GM23338 (cell line): ENCODE results near the gene TBK1. TPM values are rescaled to one million over a fixed set of nuclear protein-coding genes. Genes with fewer than 3 reads are reported as not detected.

Experiments used
- ATAC-seq: fragments of 200-7000 bp; cut with Tn5 transposase; 3 replicates; pipeline ENCODE4 v1.9.1; 2020
- DNase-seq: peaks from one replicate; pipeline ENCODE4 v3.0.0-alpha.2; 2015; ENCODE audit warnings: low spot score
- H2AFZ ChIP-seq: fragments of 200-600 bp; sonication (generic); 2 replicates; pipeline ENCODE4 v1.8.0; 2016; ENCODE audit warnings: antibody characterized with exemption, mild to moderate bottlenecking, moderate library complexity
- H3F3A ChIP-seq: fragments of 200-600 bp; sonication (generic); replicated peaks from 2 replicates; pipeline ENCODE4 v1.8.0; 2017; ENCODE audit warnings: antibody characterized with exemption, mixed run types, low read depth
- H3K27ac ChIP-seq: fragments of 200-600 bp; sonication (generic); 2 replicates; pipeline ENCODE4 v1.6.1; 2016; ENCODE audit warnings: low read depth
- H3K27me3 ChIP-seq: fragments of 200-600 bp; sonication (generic); 2 replicates; pipeline ENCODE4 v1.8.0; 2016; ENCODE audit warnings: mild to moderate bottlenecking, mixed run types, moderate library complexity; ENCODE audit not compliant: insufficient read depth
- H3K36me3 ChIP-seq: fragments of 200-600 bp; sonication (generic); 2 replicates; pipeline ENCODE4 v1.8.0; 2016; ENCODE audit warnings: mild to moderate bottlenecking; ENCODE audit not compliant: insufficient read depth
- H3K4me1 ChIP-seq: fragments of 200-600 bp; sonication (generic); 2 replicates; pipeline ENCODE4 v1.8.0; 2016; ENCODE audit warnings: mild to moderate bottlenecking, moderate library complexity; ENCODE audit not compliant: insufficient read depth
- H3K4me2 ChIP-seq: fragments of 200-600 bp; sonication (generic); 2 replicates; pipeline ENCODE4 v1.7.1; 2017; ENCODE audit warnings: mixed run types
- H3K4me3 ChIP-seq: fragments of 200-600 bp; sonication (generic); 2 replicates; pipeline ENCODE4 v1.6.1; 2016; ENCODE audit warnings: mixed run types
- H3K79me2 ChIP-seq: fragments of 200-600 bp; sonication (generic); replicated peaks from 2 replicates; pipeline ENCODE4 v1.8.0; 2017; ENCODE audit warnings: mild to moderate bottlenecking; ENCODE audit not compliant: insufficient read depth
- H3K9me2 ChIP-seq: fragments of 200-600 bp; sonication (generic); 2 replicates; pipeline ENCODE4 v1.8.0; 2017; ENCODE audit not compliant: insufficient read depth
- H4K20me1 ChIP-seq: fragments of 200-600 bp; sonication (generic); replicated peaks from 2 replicates; pipeline ENCODE4 v1.8.0; 2017; ENCODE audit warnings: mild to moderate bottlenecking; ENCODE audit not compliant: insufficient read depth
- H3K27ac Mint-ChIP-seq: 2 replicates; pipeline ENCODE4 v1.8.0; 2020; ENCODE audit warnings: inconsistent platforms, mild to moderate bottlenecking, moderate library complexity, mixed read lengths
- H3K27me3 Mint-ChIP-seq: 3 replicates; pipeline ENCODE4 v1.8.0; 2022; ENCODE audit warnings: low read depth, mild to moderate bottlenecking, moderate library complexity, mixed read lengths, inconsistent platforms; ENCODE audit not compliant: insufficient read depth, poor library complexity
- H3K36me3 Mint-ChIP-seq: 3 replicates; pipeline ENCODE4 v1.8.0; 2021; ENCODE audit warnings: low read depth, mild to moderate bottlenecking, inconsistent platforms, moderate library complexity, mixed read lengths
- H3K4me1 Mint-ChIP-seq: 3 replicates; pipeline ENCODE4 v1.8.0; 2020; ENCODE audit warnings: mild to moderate bottlenecking, inconsistent platforms, mixed read lengths
- H3K4me3 Mint-ChIP-seq: 3 replicates; pipeline ENCODE4 v1.8.0; 2021; ENCODE audit warnings: moderate library complexity, mild to moderate bottlenecking, inconsistent platforms, mixed read lengths
- H3K9me3 Mint-ChIP-seq: 3 replicates; pipeline ENCODE4 v1.8.0; 2020; ENCODE audit warnings: moderate library complexity, mild to moderate bottlenecking, inconsistent platforms, mixed read lengths
- CREB1 ChIP-seq: fragments of 250-450 bp; sonication (Bioruptor Pico); IDR thresholded peaks from 2 replicates; pipeline ENCODE4 v1.5.0; 2020; ENCODE audit warnings: low read depth, mild to moderate bottlenecking, moderate library complexity
- ETS1 ChIP-seq: IDR thresholded peaks from 2 replicates; pipeline ENCODE4 v1.6.1; 2016; ENCODE audit warnings: antibody characterized with exemption
- EZH2 ChIP-seq: fragments of 200-600 bp; sonication (generic); IDR thresholded peaks from one replicate; pipeline ENCODE4 v1.8.0; 2017; ENCODE audit warnings: antibody characterized with exemption, mild to moderate bottlenecking, low read depth; ENCODE audit not compliant: unreplicated experiment
- EZH2phosphoT487 ChIP-seq: fragments of 200-600 bp; sonication (generic); IDR thresholded peaks from one replicate; pipeline ENCODE4 v1.8.1; 2018; ENCODE audit warnings: antibody characterized with exemption; ENCODE audit not compliant: unreplicated experiment
- NANOG ChIP-seq: IDR thresholded peaks from 2 replicates; pipeline ENCODE4 v1.6.1; 2016; ENCODE audit warnings: antibody characterized with exemption, borderline replicate concordance
- POLR2AphosphoS5 ChIP-seq: IDR thresholded peaks from 2 replicates; pipeline ENCODE4 v1.6.1; 2016; ENCODE audit warnings: antibody characterized with exemption, low read depth
- REST ChIP-seq: IDR thresholded peaks from one replicate; pipeline ENCODE4 v1.6.1; 2018; ENCODE audit warnings: antibody characterized with exemption; ENCODE audit not compliant: unreplicated experiment
- STAT1 ChIP-seq: IDR thresholded peaks from one replicate; pipeline ENCODE4 v1.6.1; 2016; ENCODE audit warnings: antibody characterized with exemption; ENCODE audit not compliant: unreplicated experiment
- ZNF331 ChIP-seq: fragments of 250-450 bp; sonication (Bioruptor Pico); IDR thresholded peaks from 2 replicates; pipeline ENCODE4 v1.5.0; 2020; ENCODE audit warnings: low read depth, mild to moderate bottlenecking, moderate library complexity
- ZNF462 ChIP-seq: fragments of 250-450 bp; sonication (Bioruptor Pico); IDR thresholded peaks from 2 replicates; pipeline ENCODE4 v1.5.0; 2020; ENCODE audit warnings: mild to moderate bottlenecking, moderate library complexity
- polyA plus RNA-seq: library from polyadenylated mRNA; unstranded; fragments of >200 nt; fragmentation: Nextera tagmentation; extraction: Ambion mirVana; gene quantifications from 2 replicates; pipeline ENCODE4 v1.2.1, GENCODE V29; 2016
- total RNA-seq: library from RNA; depleted of rRNA; stranded (reverse); fragments of >200 nt; shearing (Covaris generic); gene quantifications from 2 replicates; pipeline ENCODE4 v1.2.3, GENCODE V29; 2014
- TF ChIP-seq, protein P1 (sequence below), 2 experiments: fragments of 200-600 bp in 1 of 2; sonication (generic) in 1 of 2; conservative IDR thresholded peaks; 2 replicates each; pipeline versions ENCODE4 v1.5.1 to v1.6.1; 2016 to 2017; ENCODE audit warnings: antibody characterized with exemption in 2 of 2, low read depth in 2 of 2, mild to moderate bottlenecking in 2 of 2, moderate library complexity in 1 of 2

The TBK1 gene
- total and polyA plus RNA-seq, 2 experiments from 2014 or later = 21.7 to 29.9 TPM

- TF ChIP-seq ZNF462 (CRISPR knock-in tag) = no peak
- TF ChIP-seq EZH2 = no peak
Measured at GRCh38 chr12:64550755-64551154, 98.8 kb downstream of the TBK1 start (continued).

DNA sequence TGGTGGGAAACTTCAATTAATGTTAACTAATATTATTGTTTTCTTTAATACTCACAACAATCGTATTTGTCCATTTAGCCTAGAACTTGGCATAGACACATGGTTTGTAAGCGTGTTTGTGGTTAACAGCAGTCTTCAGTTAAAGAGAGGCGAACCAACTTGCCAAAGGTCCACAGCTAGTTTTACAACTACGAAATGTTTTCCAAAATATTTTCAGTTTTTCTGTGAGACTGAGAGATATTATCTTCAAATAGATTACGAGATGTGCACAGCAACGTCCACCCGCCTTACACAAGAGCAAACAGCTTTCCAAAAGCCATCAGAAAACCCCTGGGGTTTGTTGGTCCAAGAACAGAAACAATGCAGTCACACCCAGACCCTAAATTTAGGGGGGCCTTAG is 99.8 kb downstream of the TBK1 start:
- Histone ChIP-seq H3F3A (no peaks in the 10 kb centered on the region), H2AFZ (peak overlapping the region; percentile 38; the same call in 1 of the 2 replicates), H3K4me3 (no peak overlapping the region), H3K36me3 (no peaks in the 10 kb centered on the region), H4K20me1 (no peaks in the 10 kb centered on the region), H3K27me3 (no peaks in the 10 kb centered on the region), H3K9me2 (no peaks in the 10 kb centered on the region), H3K27ac (0 out of 2 replicates have a peak overlapping the region, but pooled peaks have one; percentile 45), H3K79me2 (no peaks in the 10 kb centered on the region), H3K4me1 (no peaks in the 10 kb centered on the region; the same call in 1 of the 2 replicates), H3K4me2 (no peak overlapping the region)
- Mint-ChIP-seq H3K4me3 (no peak overlapping the region), H3K27ac (no peak overlapping the region), H3K4me1 (peaks cover 4% of the 10 kb centered on the region; the same call in 2 of the 3 replicates), H3K36me3 (no peaks in the 10 kb centered on the region), H3K27me3 (no peaks in the 10 kb centered on the region), H3K9me3 (no peaks in the 10 kb centered on the region)
- DNase-seq (no peak), ATAC-seq (no peak)
- no peak for TF ChIP-seq REST
- no peak for TF ChIP-seq EZH2phosphoT487
- TF ChIP-seq, protein P1, sequence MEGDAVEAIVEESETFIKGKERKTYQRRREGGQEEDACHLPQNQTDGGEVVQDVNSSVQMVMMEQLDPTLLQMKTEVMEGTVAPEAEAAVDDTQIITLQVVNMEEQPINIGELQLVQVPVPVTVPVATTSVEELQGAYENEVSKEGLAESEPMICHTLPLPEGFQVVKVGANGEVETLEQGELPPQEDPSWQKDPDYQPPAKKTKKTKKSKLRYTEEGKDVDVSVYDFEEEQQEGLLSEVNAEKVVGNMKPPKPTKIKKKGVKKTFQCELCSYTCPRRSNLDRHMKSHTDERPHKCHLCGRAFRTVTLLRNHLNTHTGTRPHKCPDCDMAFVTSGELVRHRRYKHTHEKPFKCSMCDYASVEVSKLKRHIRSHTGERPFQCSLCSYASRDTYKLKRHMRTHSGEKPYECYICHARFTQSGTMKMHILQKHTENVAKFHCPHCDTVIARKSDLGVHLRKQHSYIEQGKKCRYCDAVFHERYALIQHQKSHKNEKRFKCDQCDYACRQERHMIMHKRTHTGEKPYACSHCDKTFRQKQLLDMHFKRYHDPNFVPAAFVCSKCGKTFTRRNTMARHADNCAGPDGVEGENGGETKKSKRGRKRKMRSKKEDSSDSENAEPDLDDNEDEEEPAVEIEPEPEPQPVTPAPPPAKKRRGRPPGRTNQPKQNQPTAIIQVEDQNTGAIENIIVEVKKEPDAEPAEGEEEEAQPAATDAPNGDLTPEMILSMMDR (conservative IDR thresholded peaks at IDR 0.05; ENCODE audit: low read depth in 2 of 2) = no peak
- no peak for TF ChIP-seq NANOG
- no peak for TF ChIP-seq STAT1
- TF ChIP-seq ETS1 = no peak
- no peak for TF ChIP-seq CREB1 (CRISPR knock-in tag)
- no peak for TF ChIP-seq EZH2
- no peak for TF ChIP-seq ZNF331
- TF ChIP-seq POLR2AphosphoS5 = no peak
